Tibial nerve (tissue), 4 donors: ENCODE data around the gene AKAP17A. TPM values are rescaled to one million over a fixed set of nuclear protein-coding genes. Genes with fewer than 3 reads are reported as not detected.

Experiments
- DNase-seq, 2 donors: peaks; one replicate each; pipeline ENCODE4 v3.0.0-alpha.2; 2019; ENCODE audit warnings: low spot score in 2 of 2
- H3K27ac ChIP-seq, 4 donors: fragments of 200-600 bp; sonication (generic) in 3 of 4; one replicate each; pipeline ENCODE4 v1.5.1; 2017 to 2019; ENCODE audit warnings: mild to moderate bottlenecking in 1 of 4
- H3K27me3 ChIP-seq, 2 donors: fragments of 200-600 bp; sonication (generic) in 1 of 2; one replicate each; pipeline versions ENCODE4 v1.5.1 to v1.6.0; 2017 to 2019
- H3K36me3 ChIP-seq, 3 donors: fragments of 200-600 bp; sonication (generic); one replicate each; pipeline ENCODE4 v1.5.1; 2018 to 2019
- H3K4me1 ChIP-seq, 4 donors: fragments of 200-600 bp; sonication (generic) in 3 of 4; one replicate each; pipeline ENCODE4 v1.5.1; 2017 to 2019
- H3K4me3 ChIP-seq, 4 donors: fragments of 200-600 bp; sonication (generic) in 3 of 4; one replicate each; pipeline ENCODE4 v1.5.1; 2017 to 2019; ENCODE audit warnings: mild to moderate bottlenecking in 1 of 4, moderate library complexity in 1 of 4
- H3K9me3 ChIP-seq, 4 donors: fragments of 200-600 bp; sonication (generic) in 3 of 4; one replicate each; pipeline ENCODE4 v1.5.1; 2017 to 2019
- CTCF ChIP-seq, 5 experiments: fragments of 200-600 bp in 3 of 5; fragments of 450-650 bp in 2 of 5; sonication (generic) in 3 of 5; IDR thresholded peaks; one replicate each; pipeline ENCODE4 v1.5.1; 2016 to 2019; ENCODE audit warnings: antibody characterized with exemption in 5 of 5, mild to moderate bottlenecking in 3 of 5, moderate library complexity in 2 of 5
- EP300 ChIP-seq, 2 donors: sonication (generic); formaldehyde crosslinking; IDR thresholded peaks; one replicate each; pipeline ENCODE4 v1.6.1; 2017; ENCODE audit warnings: antibody characterized with exemption in 2 of 2, mild to moderate bottlenecking in 1 of 2
- POLR2A ChIP-seq, 2 donors: fragments of 450-650 bp; IDR thresholded peaks; one replicate each; pipeline ENCODE4 v1.6.1; 2017; ENCODE audit warnings: antibody characterized with exemption in 2 of 2, mild to moderate bottlenecking in 2 of 2, moderate library complexity in 2 of 2
- WGBS, 2 donors: methylation state at CpG; one replicate each; pipeline ENCODE4 v1.1.5; 2018; 5-methylcytosine and 5-hydroxymethylcytosine counted together
- total RNA-seq, 4 donors: library from RNA; depleted of rRNA; stranded (reverse); fragments of >200 nt; gene quantifications; one replicate each; pipeline ENCODE4 v1.1.0, GENCODE V29; 2016

AKAP17A gene
- total RNA-seq, 4 donors from 2014 or later: 58.3 to 139 (median 72.6) TPM

GRCh38 chrX:1598876-1599790 lies 7.7 kb downstream of the AKAP17A start:
- H3K27me3 ChIP-seq: no peaks in the 10 kb centered on the region
- peaks cover 0 to 13% (median 0%) of the 10 kb centered on the region in 4 donors for H3K9me3 ChIP-seq
- WGBS, 2 donors: 89 to 90% methylated on average over 40 to 57 of the region's 57 CpGs
- peaks cover 23 to 97% (median 81%) of the 10 kb centered on the region in 3 donors for H3K36me3 ChIP-seq
- no peak overlapping the region for H3K4me3 ChIP-seq
- peaks cover 0 to 13% (median 1%) of the 10 kb centered on the region in 4 donors for H3K4me1 ChIP-seq
- no peak for TF ChIP-seq EP300 (IDR thresholded peaks at IDR 0.05)
- peak in 1 of 2 donors; percentile 5 for DNase-seq
- no peak overlapping the region for H3K27ac ChIP-seq

GRCh38 chrX:1599791-1600405 lies 8.5 kb downstream of the AKAP17A start:
- H3K27ac ChIP-seq: no peak overlapping the region
- H3K4me1 ChIP-seq: peaks cover 0 to 6% (median 0%) of the 10 kb centered on the region in 4 donors
- no peak for DNase-seq
- WGBS, 2 donors: 96 to 98% methylated on average over 27 to 31 of the region's 36 CpGs
- H3K9me3 ChIP-seq: peaks cover 0 to 13% (median 0%) of the 10 kb centered on the region in 4 donors
- peaks cover 19 to 97% (median 73%) of the 10 kb centered on the region in 3 donors for H3K36me3 ChIP-seq
- no peak for TF ChIP-seq POLR2A (IDR thresholded peaks at IDR 0.05)
- no peak for TF ChIP-seq EP300 (IDR thresholded peaks at IDR 0.05)
- H3K4me3 ChIP-seq: no peak overlapping the region
- no peaks in the 10 kb centered on the region for H3K27me3 ChIP-seq

GRCh38 chrX:1600406-1601050 lies 9.1 kb downstream of the AKAP17A start:
- H3K4me3 ChIP-seq: no peak overlapping the region
- peaks cover 0 to 13% (median 0%) of the 10 kb centered on the region in 4 donors for H3K9me3 ChIP-seq
- no peak overlapping the region for H3K27ac ChIP-seq
- H3K4me1 ChIP-seq: peaks cover 0 to 3% (median 0%) of the 10 kb centered on the region in 4 donors
- TF ChIP-seq POLR2A (IDR thresholded peaks at IDR 0.05) (no peak), CTCF (IDR thresholded peaks at IDR 0.05) (no peak), EP300 (IDR thresholded peaks at IDR 0.05) (no peak)
- DNase-seq: peak in 1 of 2 donors; percentile 1
- H3K36me3 ChIP-seq: peaks cover 19 to 92% (median 67%) of the 10 kb centered on the region in 3 donors
- 96 to 98% methylated on average over 40 to 47 of the region's 52 CpGs for WGBS, 2 donors
- H3K27me3 ChIP-seq: no peaks in the 10 kb centered on the region

GRCh38 chrX:1601051-1601767 lies 9.8 kb downstream of the AKAP17A start:
- H3K27ac ChIP-seq: no peak overlapping the region
- TF ChIP-seq CTCF (IDR thresholded peaks at IDR 0.05): no peak
- no peak for TF ChIP-seq EP300 (IDR thresholded peaks at IDR 0.05)
- no peak for TF ChIP-seq POLR2A (IDR thresholded peaks at IDR 0.05)
- no peaks in the 10 kb centered on the region for H3K4me1 ChIP-seq
- H3K36me3 ChIP-seq: peaks cover 14 to 85% (median 61%) of the 10 kb centered on the region in 3 donors
- no peak overlapping the region for H3K4me3 ChIP-seq
- WGBS, 2 donors: 98% methylated on average over 56 to 58 of the region's 58 CpGs
- no peaks in the 10 kb centered on the region for H3K27me3 ChIP-seq
- H3K9me3 ChIP-seq: peaks cover 0 to 13% (median 0%) of the 10 kb centered on the region in 4 donors
- peak in 1 of 2 donors; percentile 8 for DNase-seq

- WGBS, 2 donors: 92 to 99% methylated on average over 15 of the region's 15 CpGs
- Histone ChIP-seq H3K9me3 (peaks cover 0 to 13% (median 0%) of the 10 kb centered on the region in 4 donors), H3K27me3 (no peaks in the 10 kb centered on the region), H3K36me3 (peaks cover 14 to 83% (median 61%) of the 10 kb centered on the region in 3 donors), H3K27ac (no peak overlapping the region), H3K4me1 (no peaks in the 10 kb centered on the region), H3K4me3 (no peak overlapping the region)
- TF ChIP-seq POLR2A (IDR thresholded peaks at IDR 0.05): no peak
- no peak for TF ChIP-seq CTCF (IDR thresholded peaks at IDR 0.05)
- no peak for TF ChIP-seq EP300 (IDR thresholded peaks at IDR 0.05)
- DNase-seq: peak in 1 of 2 donors; percentile 5
These were observed 10.3 kb downstream of the AKAP17A start for GRCh38 chrX:1601768-1602085.
